ENCODE results near the gene FCHSD2. TPM values are rescaled to one million over a fixed set of nuclear protein-coding genes. Genes with fewer than 3 reads are reported as not detected.

The FCHSD2 gene
- total RNA-seq, 4 donors from 2014 or later, result 15.4 to 37.8 (median 31.9) TPM

- TF ChIP-seq CTCF (IDR thresholded peaks at IDR 0.05), result no peak
- ATAC-seq (ENCODE audit: low FRiP score), result no peak
- DNase-seq (ENCODE audit: low spot score), result no peak
These were observed 285.4 kb downstream of the FCHSD2 start for GRCh38 chr11:72856551-72857345.

DNA sequence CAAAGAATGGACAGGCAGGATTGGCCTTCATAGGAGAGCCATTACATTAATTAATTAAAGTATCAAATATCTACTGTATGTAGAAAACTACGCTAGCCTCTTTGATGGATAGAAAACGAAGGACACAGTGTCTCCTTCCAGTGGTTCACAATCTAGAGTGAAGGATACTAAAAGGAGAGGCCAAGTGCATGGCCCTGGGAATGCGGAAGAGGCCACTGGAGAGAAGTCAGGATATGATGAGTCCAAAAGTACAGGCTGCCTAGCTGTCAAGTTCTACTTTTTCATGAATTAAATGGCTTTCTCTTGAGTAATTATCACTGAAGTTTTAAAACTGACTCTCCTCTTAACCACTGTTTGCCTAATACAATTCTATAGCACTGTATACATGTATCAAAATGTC lies 286.1 kb downstream of the FCHSD2 start:
- ATAC-seq (ENCODE audit: low FRiP score), result no peak
- TF ChIP-seq CTCF (IDR thresholded peaks at IDR 0.05), result no peak
- DNase-seq (ENCODE audit: low spot score), result no peak

DNA sequence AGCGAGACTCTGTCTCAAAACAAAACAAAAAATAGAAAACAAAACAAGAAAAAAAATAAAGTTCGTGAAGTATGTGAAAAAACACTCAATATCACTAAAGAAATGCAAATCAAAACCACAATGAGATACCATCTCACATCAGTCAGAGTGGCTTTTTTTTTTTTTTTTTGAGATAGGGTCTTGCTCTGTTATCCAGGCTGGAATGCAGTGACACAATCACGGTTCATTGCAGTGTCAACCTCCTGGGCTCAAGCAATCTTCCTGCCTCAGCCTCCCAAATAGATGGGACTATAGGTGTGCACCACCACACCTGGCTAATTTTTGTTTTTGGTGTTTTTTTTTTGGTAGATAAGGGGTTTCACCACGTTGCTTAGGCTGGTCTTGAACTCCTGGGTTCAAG lies 290.4 kb downstream of the FCHSD2 start:
- no peak for TF ChIP-seq CTCF (IDR thresholded peaks at IDR 0.05)
- DNase-seq (ENCODE audit: low spot score) (no peak), ATAC-seq (ENCODE audit: low FRiP score) (no peak)

- TF ChIP-seq CTCF (IDR thresholded peaks at IDR 0.05), result no peak
- DNase-seq (ENCODE audit: low spot score) (no peak), ATAC-seq (ENCODE audit: low FRiP score) (no peak)
These were observed 291.3 kb downstream of the FCHSD2 start for GRCh38 chr11:72850832-72851231.

GRCh38 chr11:72848846-72849466 lies 293.2 kb downstream of the FCHSD2 start:
- ATAC-seq (ENCODE audit: low FRiP score) (no peak), DNase-seq (ENCODE audit: low spot score) (no peak)
- no peak for TF ChIP-seq CTCF (IDR thresholded peaks at IDR 0.05)

DNA sequence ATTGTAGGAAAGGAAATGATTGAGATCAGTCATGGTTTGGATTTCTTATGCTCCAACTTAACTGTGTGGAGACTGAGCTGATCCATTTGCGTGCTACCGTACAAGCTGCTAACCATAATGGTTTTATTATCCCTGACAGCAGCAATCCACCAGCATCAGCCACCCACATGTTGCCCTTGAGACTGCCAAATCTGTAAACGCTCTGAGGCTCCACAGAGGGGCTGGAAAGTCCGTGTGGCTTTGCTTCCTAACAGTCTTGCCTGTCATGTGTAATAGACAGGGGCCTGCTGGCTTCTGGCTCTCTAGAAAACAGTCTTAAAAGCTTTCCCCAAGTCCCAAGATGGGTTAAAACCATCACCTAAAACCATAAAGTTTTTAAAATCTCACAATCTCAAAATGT lies 297.8 kb downstream of the FCHSD2 start:
- no peak for DNase-seq (ENCODE audit: low spot score)
- no peak for TF ChIP-seq CTCF (IDR thresholded peaks at IDR 0.05)
- no peak for ATAC-seq (ENCODE audit: low FRiP score)

Data from omental fat pad (tissue), 4 donors.